ENCODE measurements around the gene HOXC11. TPM values are rescaled to one million over a fixed set of nuclear protein-coding genes. Genes with fewer than 3 reads are reported as not detected.

HOXC11 gene
- total RNA-seq, 2 donors from 2014 or later: not detected

GRCh38 chr12:53973236-53974042 lies 513 bp downstream of the HOXC11 start:
- TF ChIP-seq CTCF (IDR thresholded peaks at IDR 0.05): no peak
- Histone ChIP-seq H3K9me3 (no peaks in the 10 kb centered on the region), H3K4me1 (peaks cover 0 to 29% of the 10 kb centered on the region in 2 donors), H3K27me3 (peaks cover 72 to 90% of the 10 kb centered on the region in 2 donors), H3K36me3 (no peaks in the 10 kb centered on the region), H3K4me3 (peak overlapping the region in 1 of 2 donors; percentile 32), H3K27ac (no peak overlapping the region)
- DNase-seq (ENCODE audit: low spot score): no peak

GRCh38 chr12:53974084-53975063 lies 1.4 kb downstream of the HOXC11 start, which contains the start of gene HOTAIR:
TSS of gene HOTAIR (minus strand) at chr12:53974954.
- H3K27ac ChIP-seq: no peak within 1 kb of the TSS
- TF ChIP-seq CTCF (IDR thresholded peaks at IDR 0.05): no peak
- H3K9me3 ChIP-seq: no peaks in the 10 kb centered on the region
- H3K4me3 ChIP-seq: peak within 1 kb of the TSS in 1 of 2 donors; percentile 32
- H3K27me3 ChIP-seq: peaks cover 67 to 88% of the 10 kb centered on the region in 2 donors
- no peak for DNase-seq (ENCODE audit: low spot score)
- no peaks in the 10 kb centered on the region for H3K36me3 ChIP-seq
- H3K4me1 ChIP-seq: peaks cover 0 to 29% of the 10 kb centered on the region in 2 donors

GRCh38 chr12:53975064-53975471 lies 2.1 kb downstream of the HOXC11 start:
- Histone ChIP-seq H3K4me1 (peaks cover 0 to 29% of the 10 kb centered on the region in 2 donors), H3K36me3 (no peaks in the 10 kb centered on the region), H3K4me3 (peak overlapping the region in 1 of 2 donors; percentile 32), H3K27me3 (peaks cover 64 to 81% of the 10 kb centered on the region in 2 donors), H3K9me3 (no peaks in the 10 kb centered on the region), H3K27ac (no peak overlapping the region)
- no peak for TF ChIP-seq CTCF (IDR thresholded peaks at IDR 0.05)
- no peak for DNase-seq (ENCODE audit: low spot score)

- H3K27ac ChIP-seq: no peak overlapping the region
- H3K9me3 ChIP-seq: no peaks in the 10 kb centered on the region
- H3K4me3 ChIP-seq: no peak overlapping the region
- H3K4me1 ChIP-seq: peaks cover 0 to 29% of the 10 kb centered on the region in 2 donors
- H3K36me3 ChIP-seq: no peaks in the 10 kb centered on the region
- TF ChIP-seq CTCF (IDR thresholded peaks at IDR 0.05): no peak
- no peak for DNase-seq (ENCODE audit: low spot score)
- H3K27me3 ChIP-seq: peaks cover 59 to 76% of the 10 kb centered on the region in 2 donors
Observed at GRCh38 chr12:53975479-53976152, 2.7 kb downstream of the HOXC11 start.

GRCh38 chr12:53976172-53976822 lies 3.4 kb downstream of the HOXC11 start:
- Histone ChIP-seq H3K27ac (no peak overlapping the region), H3K36me3 (no peaks in the 10 kb centered on the region), H3K4me3 (no peak overlapping the region), H3K27me3 (peaks cover 60 to 72% of the 10 kb centered on the region in 2 donors), H3K4me1 (peaks cover 0 to 29% of the 10 kb centered on the region in 2 donors), H3K9me3 (no peaks in the 10 kb centered on the region)
- TF ChIP-seq CTCF (IDR thresholded peaks at IDR 0.05): no peak
- DNase-seq (ENCODE audit: low spot score): no peak

All from right atrium auricular region (tissue), 2 donors.